Inflammatory macrophage treated with lipopolysaccharide for 1 hour (primary cell): ENCODE results near the gene FTO.

Source experiments
- DNase-seq, 2 donors: peaks; one replicate each; pipeline ENCODE4 v3.0.0-alpha.2; 2020 to 2022

Gene FTO

DNA sequence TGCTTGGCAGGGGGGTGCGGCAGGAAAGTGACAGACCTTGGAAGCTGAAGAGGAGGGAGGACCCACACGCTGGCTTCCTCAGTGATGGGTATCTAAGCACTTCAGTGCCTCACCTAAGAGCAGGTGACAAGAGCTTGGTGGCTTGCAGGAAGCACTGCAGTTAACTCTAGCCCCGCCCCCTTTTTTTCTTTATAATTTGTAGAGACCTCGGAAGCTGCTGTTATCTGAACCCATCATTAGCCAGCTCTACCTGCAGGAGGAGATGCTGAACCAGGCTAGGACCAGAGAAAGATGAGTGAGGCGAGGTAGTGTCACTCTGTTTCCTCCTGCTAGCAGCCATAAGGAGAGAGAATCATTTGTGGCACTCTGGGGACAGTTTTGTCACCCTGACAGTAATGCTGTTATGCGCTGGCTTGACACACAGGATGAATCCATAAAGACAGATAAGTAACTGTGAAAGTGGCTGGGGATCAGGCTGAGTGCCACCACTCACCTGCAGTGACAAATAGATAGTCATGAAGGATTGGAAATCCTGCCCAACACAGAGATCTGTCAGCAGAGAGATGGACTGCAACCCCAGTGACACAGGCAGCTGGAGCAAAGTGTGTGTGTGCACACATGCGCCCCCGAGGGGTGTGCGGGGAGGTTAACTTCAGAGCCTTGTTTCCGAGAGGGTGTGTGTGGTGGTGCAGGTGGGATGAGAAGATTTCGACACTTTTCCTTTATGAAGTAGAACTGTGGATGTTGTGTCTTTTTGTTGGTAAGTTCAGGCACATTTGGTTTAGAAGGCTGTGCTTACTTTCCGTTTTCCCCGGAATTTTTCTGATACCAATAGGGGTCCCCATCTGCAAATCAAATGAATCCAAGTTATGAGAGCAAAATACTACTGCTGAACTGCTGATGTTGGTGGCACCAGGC lies 358.7 kb downstream of the FTO start:
- DNase-seq = no peak

- no peak for DNase-seq
Observed at GRCh38 chr16:54063279-54063773, 359.4 kb downstream of the FTO start.

- DNase-seq = no peak
Observed at GRCh38 chr16:54066451-54067105, 362.6 kb downstream of the FTO start.

DNA sequence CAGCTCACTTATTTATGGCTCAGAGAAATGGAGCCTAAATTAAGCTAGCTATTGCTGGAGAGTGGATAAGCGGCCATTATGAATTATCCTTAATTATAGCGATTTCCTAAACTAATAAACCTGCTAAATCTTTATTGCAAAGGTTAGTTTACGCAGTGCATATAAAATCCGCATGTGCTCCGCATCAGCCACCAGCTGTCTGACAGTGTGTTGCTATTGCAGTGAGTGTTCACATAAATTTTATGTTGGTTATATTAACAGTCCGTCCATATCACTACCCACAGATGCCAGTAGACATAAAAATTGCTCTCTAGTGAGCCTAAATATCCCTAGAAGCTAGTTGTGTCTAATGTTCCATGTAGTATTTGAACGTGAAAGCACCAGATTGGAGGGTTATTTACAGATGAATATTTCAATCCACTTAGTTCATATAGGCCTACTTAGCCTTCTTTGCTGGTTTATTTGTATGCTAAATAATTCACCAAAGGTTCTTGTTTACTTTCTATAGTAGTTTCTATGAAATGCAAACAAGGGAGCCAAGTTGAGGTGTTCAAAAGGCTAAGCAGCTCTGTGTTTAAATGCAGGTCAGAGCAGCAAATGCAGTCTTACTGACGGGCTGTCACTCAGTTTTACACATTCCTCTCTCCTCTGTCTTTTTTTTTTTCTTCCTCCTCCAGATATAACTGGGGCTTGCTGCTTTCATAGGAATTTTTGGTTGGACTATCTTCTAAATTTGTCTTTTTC lies 363.5 kb downstream of the FTO start:
- no peak for DNase-seq

DNA sequence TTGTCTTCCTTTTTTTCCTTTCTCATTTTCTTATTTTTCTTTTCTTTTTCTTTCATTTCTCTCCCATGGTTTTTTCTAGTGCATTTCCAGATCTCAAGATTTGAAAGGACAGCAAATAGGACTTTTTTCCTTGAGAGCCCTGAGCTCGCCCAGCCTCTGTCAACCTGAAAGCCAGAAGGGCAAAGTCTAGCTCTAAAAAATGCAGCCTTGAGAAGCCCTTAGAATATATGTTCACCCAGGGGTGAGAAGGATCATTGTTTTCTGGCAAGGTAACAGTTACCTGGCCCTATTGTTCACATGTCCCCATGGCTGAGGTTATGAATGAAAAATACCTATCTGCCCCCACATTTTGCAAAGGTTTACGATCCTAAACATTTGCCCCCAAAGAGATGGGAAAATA lies 364.3 kb downstream of the FTO start:
- DNase-seq = no peak

- no peak for DNase-seq
Observed at GRCh38 chr16:54069601-54070239, 365.8 kb downstream of the FTO start.

GRCh38 chr16:54070789-54071343 lies 366.9 kb downstream of the FTO start:
- DNase-seq = no peak

- no peak for DNase-seq
Observed at GRCh38 chr16:54071514-54071913, 367.6 kb downstream of the FTO start.

GRCh38 chr16:54072237-54072636 lies 368.3 kb downstream of the FTO start:
- no peak for DNase-seq

DNA sequence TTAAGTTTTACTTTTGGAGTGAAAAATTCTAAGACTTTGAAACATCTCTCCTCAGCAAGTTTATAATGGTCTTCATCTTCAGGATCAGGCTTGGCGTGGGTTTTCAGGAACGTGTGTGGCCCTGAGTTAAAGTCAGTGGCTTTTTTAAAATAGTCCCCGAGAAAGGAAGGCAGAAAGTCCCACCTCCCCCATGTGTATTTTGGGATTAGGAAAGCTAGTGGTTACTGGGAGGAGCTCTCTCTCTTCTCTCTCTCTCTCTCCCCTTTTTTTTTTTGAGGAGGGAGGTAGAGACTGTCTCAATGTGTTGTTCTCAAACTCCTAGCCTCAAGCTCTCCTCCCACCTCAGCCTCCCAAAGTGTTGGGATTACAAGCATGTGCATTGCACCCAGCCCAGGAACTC lies 369.4 kb downstream of the FTO start:
- DNase-seq = no peak

GRCh38 chr16:54075446-54075845 lies 371.5 kb downstream of the FTO start:
- DNase-seq = no peak

- no peak for DNase-seq
Observed at GRCh38 chr16:54076006-54076504, 372.1 kb downstream of the FTO start.

DNA sequence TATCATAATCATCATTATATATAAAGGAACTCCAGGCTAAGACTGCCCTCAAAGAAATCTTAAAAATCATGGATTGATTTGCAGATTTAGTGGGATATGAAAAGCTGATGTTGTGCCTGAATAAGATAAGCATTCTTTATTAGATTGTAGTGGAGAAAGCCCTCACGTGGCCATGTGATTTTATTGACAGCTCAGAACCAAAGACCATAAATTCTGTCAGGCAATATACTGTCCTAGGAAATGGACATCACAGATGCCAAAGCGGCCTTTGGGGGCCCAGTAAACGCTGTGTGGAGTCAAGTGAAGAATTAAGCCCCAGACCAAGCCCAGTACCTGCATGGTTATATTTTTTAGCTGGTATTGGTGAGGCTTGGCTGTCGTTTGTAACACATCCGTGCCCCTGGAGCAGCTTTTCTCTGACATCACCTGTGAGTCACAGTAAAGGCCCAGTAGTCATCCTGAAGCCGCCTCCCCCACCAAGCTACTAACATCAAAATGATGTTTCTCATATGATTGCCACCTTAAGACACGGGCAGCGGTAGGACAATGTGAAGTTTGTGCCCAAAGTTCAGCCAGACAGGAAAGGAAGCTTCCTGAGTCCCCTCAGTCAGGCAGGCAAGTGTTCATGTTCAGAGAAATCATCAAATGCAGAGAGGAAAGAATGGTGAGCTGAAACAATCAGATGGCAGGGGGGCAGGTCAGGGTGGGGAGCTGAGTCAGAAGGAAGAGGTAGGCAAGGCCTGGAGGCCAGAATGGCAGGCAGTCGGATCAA lies 373.3 kb downstream of the FTO start:
- DNase-seq = no peak

- no peak for DNase-seq
Observed at GRCh38 chr16:54080524-54081008, 376.6 kb downstream of the FTO start.

DNA sequence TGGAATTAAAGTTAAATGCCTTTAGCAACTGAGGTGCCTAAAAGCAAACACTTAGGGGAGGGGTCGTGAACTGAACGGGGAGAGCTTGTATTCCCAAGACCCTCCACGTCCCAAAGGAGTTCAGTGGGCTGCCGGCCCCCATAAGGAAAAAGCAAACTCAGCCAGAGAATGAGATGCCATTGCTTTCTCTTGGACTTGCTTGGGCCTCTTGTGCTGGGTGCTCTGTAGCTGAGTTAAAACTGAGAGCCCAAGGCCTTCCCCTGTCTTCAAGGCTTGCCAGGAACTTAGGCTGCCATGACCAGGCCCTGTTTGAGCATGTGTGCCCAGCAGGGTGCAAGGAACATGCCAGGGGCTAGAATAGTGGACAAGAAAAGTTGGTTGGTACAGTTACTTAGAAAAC lies 382.8 kb downstream of the FTO start:
- no peak for DNase-seq

GRCh38 chr16:54090602-54091001 lies 386.6 kb downstream of the FTO start:
- DNase-seq = no peak

DNA sequence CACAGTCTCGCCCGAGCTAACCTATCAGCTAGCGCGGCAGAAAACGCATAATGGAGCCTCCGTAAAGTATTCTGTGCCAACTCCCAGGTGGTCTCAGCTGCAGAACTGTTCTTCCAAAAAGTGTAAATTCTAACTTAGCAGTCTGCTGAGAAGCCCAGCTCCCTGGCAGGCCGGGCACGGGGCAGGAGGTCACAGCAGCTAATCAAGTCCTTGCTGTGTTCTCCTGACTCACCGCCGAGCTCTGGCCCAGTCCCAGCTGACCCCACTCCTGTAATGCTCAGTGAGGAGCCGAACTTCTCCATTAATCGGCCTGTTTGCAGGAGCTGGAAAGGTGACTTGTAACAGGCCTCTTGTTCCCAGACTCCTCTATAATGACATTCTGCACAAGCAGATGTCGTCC lies 389.3 kb downstream of the FTO start:
- no peak for DNase-seq

DNA sequence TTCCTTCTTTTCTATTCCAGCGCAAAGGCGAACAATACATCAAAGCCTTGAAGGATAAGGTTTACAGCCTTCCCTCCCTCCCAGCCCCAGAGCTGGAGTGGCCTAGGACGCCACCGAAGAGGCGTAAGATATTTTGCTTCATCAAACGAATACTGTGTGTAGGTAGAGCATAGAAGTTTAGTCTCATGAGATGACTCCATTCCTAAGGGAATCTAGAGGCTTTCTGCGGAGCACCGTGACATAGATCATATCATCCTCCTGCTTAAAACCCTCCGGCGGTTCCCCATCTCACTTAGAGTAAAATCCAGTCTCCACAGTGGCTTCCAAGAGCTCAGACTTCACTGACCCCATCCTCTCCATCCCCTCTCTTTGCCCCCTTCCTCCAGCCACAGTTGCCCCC lies 390.7 kb downstream of the FTO start:
- DNase-seq = no peak

GRCh38 chr16:54096607-54097006 lies 392.7 kb downstream of the FTO start:
- no peak for DNase-seq

DNA sequence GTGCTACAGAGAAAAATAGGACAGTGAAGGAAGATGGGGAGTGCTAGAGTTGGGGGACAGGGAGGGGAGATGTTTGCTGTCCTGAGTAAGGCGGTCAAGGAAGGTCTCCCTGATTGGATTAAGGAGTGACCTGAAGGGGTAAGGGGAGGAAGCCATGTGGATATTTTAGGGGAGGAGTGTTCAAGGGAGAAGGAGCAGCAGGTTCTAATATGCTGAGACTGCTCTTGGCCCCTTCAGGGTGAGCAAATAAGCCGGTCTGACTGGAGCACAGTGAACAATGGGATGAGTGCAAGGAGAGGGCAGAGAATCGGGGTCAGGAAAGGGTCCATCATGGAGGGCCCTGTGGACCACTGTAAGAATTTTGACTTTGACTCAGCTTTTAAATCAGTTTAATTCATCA lies 393.8 kb downstream of the FTO start:
- DNase-seq = no peak

DNA sequence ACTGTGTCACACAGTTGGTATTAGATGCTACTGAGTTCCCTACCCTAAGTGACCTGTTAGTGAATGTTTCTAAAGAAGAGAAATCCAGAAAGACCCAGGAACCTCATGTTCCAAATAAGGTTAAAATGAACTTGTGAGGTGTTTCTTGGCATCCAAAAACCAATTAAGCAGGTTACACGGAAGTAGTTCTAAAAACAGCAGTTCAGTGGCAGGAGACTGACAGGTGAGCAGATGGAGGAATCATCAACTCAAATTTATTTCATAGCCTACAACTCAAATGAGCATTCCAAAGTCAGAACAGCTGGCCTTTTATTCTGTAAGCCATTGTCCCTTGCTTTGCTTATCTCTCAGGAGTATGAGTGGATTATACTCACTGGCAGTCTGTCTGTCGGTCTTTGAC lies 394.3 kb downstream of the FTO start:
- no peak for DNase-seq
